HEK293 (cell line): Measurements from ENCODE around the gene PPP1R14C.

ENCODE experiments used
- CTCF ChIA-PET: fragments of 350-600 bp; formaldehyde crosslinking; extraction: SDS; loops from one replicate; lab custom pipeline; 2021; ENCODE audit warnings: antibody characterized with exemption; lab: Yijun Ruan, JAX
- POLR2A ChIA-PET: fragments of 300-600 bp; formaldehyde crosslinking; extraction: SDS; loops from one replicate; lab custom pipeline; 2020; ENCODE audit warnings: antibody characterized with exemption, inconsistent platforms; lab: Yijun Ruan, JAX
- H3K27ac ChIP-seq: fragments of 200-500 bp; sonication (Bioruptor generic); 2 replicates; pipeline ENCODE4 v1.5.1; 2014; ENCODE audit warnings: low read depth, low read length, control low read depth, inconsistent platforms; ENCODE audit errors: extremely low read depth
- H3K36me3 ChIP-seq, 2 experiments: fragments of 200-500 bp in 1 of 2; sonication (Bioruptor generic) in 1 of 2; 1 replicate in 1 of 2; 2 replicates in 1 of 2; pipeline ENCODE4 v1.5.1; 2014 to 2017; ENCODE audit warnings: inconsistent platforms in 2 of 2, low read length in 2 of 2; ENCODE audit not compliant: control insufficient read depth in 2 of 2, insufficient read depth in 1 of 2
- H3K4me1 ChIP-seq: fragments of 200-500 bp; sonication (Bioruptor generic); 2 replicates; pipeline ENCODE4 v1.5.1; 2014; ENCODE audit warnings: mild to moderate bottlenecking, low read length, inconsistent platforms; ENCODE audit not compliant: control insufficient read depth, insufficient read depth
- H3K4me3 ChIP-seq: 2 replicates; pipeline ENCODE4 v1.5.1; 2011; ENCODE audit warnings: low read depth, mild to moderate bottlenecking, control low read depth, low read length, moderate library complexity
- H3K9me3 ChIP-seq: fragments of 200-500 bp; sonication (Bioruptor generic); 2 replicates; pipeline ENCODE4 v1.5.1; 2014; ENCODE audit warnings: low read depth, low read length, inconsistent platforms; ENCODE audit not compliant: control insufficient read depth, insufficient read depth
- GFI1B ChIP-seq: fragments of 450-650 bp; formaldehyde crosslinking; IDR thresholded peaks from 2 replicates; pipeline ENCODE4 v1.5.1; 2016; ENCODE audit warnings: missing biosample characterization, missing genetic modification characterization
- GLI4 ChIP-seq: fragments of 450-650 bp; formaldehyde crosslinking; IDR thresholded peaks from 2 replicates; pipeline ENCODE4 v1.5.1; 2016; ENCODE audit warnings: missing biosample characterization, missing genetic modification characterization
- KLF10 ChIP-seq: fragments of 450-650 bp; IDR thresholded peaks from 2 replicates; pipeline ENCODE4 v1.5.1; 2018; ENCODE audit warnings: missing biosample characterization, mild to moderate bottlenecking, missing genetic modification characterization
- KLF8 ChIP-seq: fragments of 450-650 bp; formaldehyde crosslinking; IDR thresholded peaks from 2 replicates; pipeline ENCODE4 v1.5.1; 2016; ENCODE audit warnings: missing biosample characterization, missing genetic modification characterization
- OSR2 ChIP-seq: fragments of 450-650 bp; formaldehyde crosslinking; IDR thresholded peaks from 2 replicates; pipeline ENCODE4 v1.5.1; 2016; ENCODE audit warnings: missing biosample characterization, missing genetic modification characterization
- PATZ1 ChIP-seq: fragments of 450-650 bp; formaldehyde crosslinking; IDR thresholded peaks from 2 replicates; pipeline ENCODE4 v1.5.1; 2016; ENCODE audit warnings: missing biosample characterization, missing genetic modification characterization
- PRDM2 ChIP-seq: fragments of 450-650 bp; formaldehyde crosslinking; IDR thresholded peaks from 2 replicates; pipeline ENCODE4 v1.5.1; 2016; ENCODE audit warnings: missing biosample characterization, missing genetic modification characterization, borderline replicate concordance
- YY1 ChIP-seq: fragments of 450-650 bp; formaldehyde crosslinking; IDR thresholded peaks from 2 replicates; pipeline ENCODE4 v1.5.1; 2018; ENCODE audit warnings: missing biosample characterization, missing genetic modification characterization
- ZEB2 ChIP-seq: fragments of 450-650 bp; formaldehyde crosslinking; IDR thresholded peaks from 2 replicates; pipeline ENCODE4 v1.5.1; 2016; ENCODE audit warnings: missing biosample characterization, missing genetic modification characterization
- ZNF2 ChIP-seq: fragments of 450-650 bp; formaldehyde crosslinking; IDR thresholded peaks from 2 replicates; pipeline ENCODE4 v1.5.1; 2016; ENCODE audit warnings: missing biosample characterization, missing genetic modification characterization
- ZNF214 ChIP-seq: fragments of 450-650 bp; formaldehyde crosslinking; IDR thresholded peaks from 2 replicates; pipeline ENCODE4 v1.5.1; 2017; ENCODE audit warnings: missing biosample characterization, mild to moderate bottlenecking, missing genetic modification characterization, borderline replicate concordance
- ZNF24 ChIP-seq: fragments of 450-650 bp; formaldehyde crosslinking; IDR thresholded peaks from 2 replicates; pipeline ENCODE4 v1.5.1; 2016; ENCODE audit warnings: missing biosample characterization, missing genetic modification characterization
- ZNF274 ChIP-seq, 2 experiments: fragments of 200-500 bp in 1 of 2; fragments of 450-650 bp in 1 of 2; sonication (Bioruptor generic) in 1 of 2; formaldehyde crosslinking in 1 of 2; IDR thresholded peaks; 2 replicates each; pipeline versions ENCODE4 v1.5.1 to v1.6.1; 2014 to 2016; ENCODE audit warnings: borderline replicate concordance in 1 of 2, inconsistent platforms in 1 of 2, low read length in 1 of 2, missing biosample characterization in 1 of 2, missing genetic modification characterization in 1 of 2
- ZNF354C ChIP-seq: fragments of 450-650 bp; formaldehyde crosslinking; IDR thresholded peaks from 2 replicates; pipeline ENCODE4 v1.5.1; 2016; ENCODE audit warnings: missing biosample characterization, missing genetic modification characterization, low read depth, borderline replicate concordance
- ZNF555 ChIP-seq: fragments of 450-650 bp; formaldehyde crosslinking; conservative IDR thresholded peaks from 2 replicates; pipeline ENCODE4 v1.5.1; 2017; ENCODE audit warnings: missing biosample characterization, mild to moderate bottlenecking, missing genetic modification characterization, inconsistent platforms
- ZNF610 ChIP-seq: fragments of 450-650 bp; formaldehyde crosslinking; IDR thresholded peaks from 2 replicates; pipeline ENCODE4 v1.5.1; 2016; ENCODE audit warnings: missing biosample characterization, missing genetic modification characterization, borderline replicate concordance
- ZNF692 ChIP-seq: fragments of 450-650 bp; formaldehyde crosslinking; IDR thresholded peaks from 2 replicates; pipeline ENCODE4 v1.5.1; 2016; ENCODE audit warnings: missing biosample characterization, missing genetic modification characterization
- ZNF707 ChIP-seq: fragments of 450-650 bp; formaldehyde crosslinking; IDR thresholded peaks from 2 replicates; pipeline ENCODE4 v1.5.1; 2016; ENCODE audit warnings: missing biosample characterization, missing genetic modification characterization
- ZNF792 ChIP-seq: fragments of 450-650 bp; formaldehyde crosslinking; IDR thresholded peaks from 2 replicates; pipeline ENCODE4 v1.5.1; 2016; ENCODE audit warnings: missing biosample characterization, missing genetic modification characterization

Gene PPP1R14C

GRCh38 chr6:150098155-150098554, 44.7 kb upstream of the PPP1R14C start (continued):
- TF ChIP-seq PATZ1 (tag by site-specific recombination) (no peak), ZNF24 (tag by site-specific recombination) (no peak), ZNF214 (tag by site-specific recombination) (no peak), ZNF2 (tag by site-specific recombination) (no peak), ZNF610 (tag by site-specific recombination) (no peak), ZNF555 (tag by site-specific recombination) (no peak), ZEB2 (tag by site-specific recombination) (no peak), ZNF792 (tag by site-specific recombination) (no peak), ZNF692 (tag by site-specific recombination) (no peak)

- H3K27ac ChIP-seq = no peak overlapping the region
- H3K4me1 ChIP-seq = no peaks in the 10 kb centered on the region
- POLR2A ChIA-PET = no interaction called here
- H3K9me3 ChIP-seq = no peaks in the 10 kb centered on the region
- H3K36me3 ChIP-seq = no peaks in the 10 kb centered on the region
- TF ChIP-seq OSR2 (tag by site-specific recombination) = no peak
- no peak for TF ChIP-seq GLI4 (tag by site-specific recombination)
- TF ChIP-seq PRDM2 (tag by site-specific recombination) = no peak
- no peak for TF ChIP-seq YY1 (tag by site-specific recombination)
- TF ChIP-seq GFI1B (tag by site-specific recombination) = no peak
- no peak for TF ChIP-seq ZNF354C
- no peak for TF ChIP-seq ZNF707 (tag by site-specific recombination)
- no peak for TF ChIP-seq PATZ1 (tag by site-specific recombination)
- no peak for TF ChIP-seq KLF10 (tag by site-specific recombination)
- no peak for TF ChIP-seq ZNF274 (IDR thresholded peaks at IDR 0.05; ENCODE audit: low read length)
- no peak for TF ChIP-seq ZNF274 (tag by site-specific recombination; IDR thresholded peaks at IDR 0.05; ENCODE audit: borderline replicate concordance)
- TF ChIP-seq KLF8 (tag by site-specific recombination) = no peak
- no peak overlapping the region for H3K4me3 ChIP-seq
- CTCF ChIA-PET = no interaction called here
Observed at GRCh38 chr6:150099546-150099945, 43.3 kb upstream of the PPP1R14C start.
